ENCODE results near the gene PPP1R3E.

GRCh38 chr14:23323838-23324454 is 21.3 kb upstream of the PPP1R3E start:
- TF ChIP-seq POLR2AphosphoS5 (IDR thresholded peaks at IDR 0.05): no peak
- TF ChIP-seq CTCF (IDR thresholded peaks at IDR 0.05; ENCODE audit: poor library complexity, severe bottlenecking): no peak
- TF ChIP-seq TAF1 (IDR thresholded peaks at IDR 0.05; ENCODE audit: low read depth): no peak
- TF ChIP-seq EZH2 (IDR thresholded peaks at IDR 0.05; ENCODE audit: borderline replicate concordance, insufficient read depth, low read length, poor library complexity, severe bottlenecking): no peak

All from neural cell (in vitro differentiated cells).